GM21381 (cell line): ENCODE measurements around the gene CENPM.

Source experiments
- ATAC-seq: cut with Tn5 transposase; IDR thresholded peaks from one replicate; pipeline ENCODE4 v1.9.1; 2021; ENCODE audit warnings: mild to moderate bottlenecking, moderate library complexity; ENCODE audit not compliant: unreplicated experiment

The CENPM gene

DNA sequence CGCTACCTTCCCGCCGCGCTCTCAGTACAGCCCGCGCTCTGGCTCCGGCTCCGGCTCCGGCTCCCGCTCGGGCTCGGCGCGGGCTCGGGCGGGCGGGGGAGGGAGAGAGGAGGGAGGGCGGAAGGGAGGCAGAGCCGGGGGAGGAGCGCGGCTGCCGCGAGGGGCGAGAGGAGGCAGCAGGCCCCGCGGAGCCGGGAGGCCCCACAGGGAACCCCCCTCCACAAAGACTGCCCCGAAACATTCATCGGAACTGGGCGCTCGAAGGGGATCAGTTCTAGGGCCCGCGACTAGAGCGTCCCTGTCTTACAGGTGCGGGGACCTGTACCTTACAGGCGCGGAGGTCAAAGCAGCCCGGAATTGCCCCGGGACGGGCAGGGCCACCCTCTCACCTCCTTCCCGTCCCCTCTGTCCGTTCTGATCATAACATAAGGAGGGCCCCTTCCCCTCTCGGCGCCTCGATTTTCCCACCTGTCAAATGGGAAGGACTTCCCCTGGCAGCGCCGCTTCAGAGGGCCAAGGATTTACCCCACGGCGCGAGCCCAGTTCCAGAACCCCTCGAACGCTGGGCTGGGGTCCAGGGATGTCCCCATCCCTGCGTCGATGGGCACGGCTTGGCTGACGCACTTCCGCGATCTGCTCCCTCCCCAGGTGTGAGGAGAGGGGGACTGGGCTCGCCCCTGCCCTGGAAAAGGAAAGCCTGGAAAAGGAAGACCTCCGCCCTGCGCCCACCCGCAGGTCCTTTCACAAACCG lies 31.7 kb downstream of the CENPM start, which contains the start of gene SHISA8:
SHISA8 (minus strand) TSS at position 40 of the 751 bp plus-strand sequence. CDS start 407 bp downstream, outside the sequence.
- ATAC-seq: no peak

DNA sequence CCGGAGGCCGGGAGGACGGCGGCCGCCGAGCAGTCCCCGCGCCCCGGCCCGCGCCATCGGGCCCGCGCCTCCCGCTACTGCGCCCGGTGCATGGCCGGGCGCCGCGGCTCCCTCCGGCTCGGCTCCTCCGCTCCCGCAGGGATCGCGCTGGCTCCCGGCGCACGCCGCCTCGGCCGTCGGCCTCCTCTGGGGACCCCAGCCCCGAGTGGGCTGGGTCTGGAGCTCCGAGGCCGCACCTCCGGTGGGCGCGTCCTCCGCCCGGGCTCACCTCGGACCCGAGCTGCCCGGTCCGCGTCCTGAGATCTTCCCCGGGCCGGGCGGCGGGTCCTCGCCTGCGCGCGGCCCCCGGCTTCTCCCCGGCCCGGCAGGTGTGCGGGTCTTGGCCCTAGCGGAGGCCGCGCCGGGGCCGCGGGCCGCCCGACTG lies 32.3 kb downstream of the CENPM start:
- ATAC-seq: no peak

GRCh38 chr22:41913842-41914534 lies 33.0 kb downstream of the CENPM start:
- no peak for ATAC-seq

DNA sequence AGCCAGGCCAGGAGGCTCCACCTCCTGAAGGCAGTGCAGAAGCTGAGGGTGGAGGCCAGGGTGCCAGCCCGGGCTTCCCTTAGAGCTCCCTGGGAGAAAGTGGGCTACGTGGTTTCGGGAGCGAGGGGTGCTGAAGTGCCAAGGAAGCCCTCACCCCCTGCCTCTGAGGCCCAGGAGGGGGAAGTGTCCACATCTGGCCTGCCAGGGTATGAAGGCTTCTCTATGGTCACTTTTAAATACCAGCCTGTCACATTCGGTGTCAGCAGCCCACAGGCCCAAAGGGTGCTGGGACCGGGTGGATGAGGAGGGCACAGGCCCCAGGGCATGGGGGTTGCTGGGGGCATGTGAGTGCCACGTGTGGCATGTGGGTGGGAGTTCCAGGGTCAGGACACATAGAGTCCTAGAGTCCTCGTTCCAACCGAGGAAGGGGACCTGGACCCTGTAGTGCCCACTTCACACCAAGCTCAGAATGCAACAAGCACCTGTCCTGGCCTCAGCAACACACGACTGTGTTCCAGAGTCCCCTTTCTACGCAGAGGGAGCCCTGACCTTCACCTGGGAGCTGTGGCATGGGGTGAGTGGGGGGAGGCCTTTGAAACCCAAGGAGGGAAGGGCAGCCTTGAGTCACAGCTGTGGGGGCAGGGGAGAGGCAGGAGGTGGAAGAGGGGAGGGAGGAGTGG lies 33.8 kb downstream of the CENPM start:
- no peak for ATAC-seq

DNA sequence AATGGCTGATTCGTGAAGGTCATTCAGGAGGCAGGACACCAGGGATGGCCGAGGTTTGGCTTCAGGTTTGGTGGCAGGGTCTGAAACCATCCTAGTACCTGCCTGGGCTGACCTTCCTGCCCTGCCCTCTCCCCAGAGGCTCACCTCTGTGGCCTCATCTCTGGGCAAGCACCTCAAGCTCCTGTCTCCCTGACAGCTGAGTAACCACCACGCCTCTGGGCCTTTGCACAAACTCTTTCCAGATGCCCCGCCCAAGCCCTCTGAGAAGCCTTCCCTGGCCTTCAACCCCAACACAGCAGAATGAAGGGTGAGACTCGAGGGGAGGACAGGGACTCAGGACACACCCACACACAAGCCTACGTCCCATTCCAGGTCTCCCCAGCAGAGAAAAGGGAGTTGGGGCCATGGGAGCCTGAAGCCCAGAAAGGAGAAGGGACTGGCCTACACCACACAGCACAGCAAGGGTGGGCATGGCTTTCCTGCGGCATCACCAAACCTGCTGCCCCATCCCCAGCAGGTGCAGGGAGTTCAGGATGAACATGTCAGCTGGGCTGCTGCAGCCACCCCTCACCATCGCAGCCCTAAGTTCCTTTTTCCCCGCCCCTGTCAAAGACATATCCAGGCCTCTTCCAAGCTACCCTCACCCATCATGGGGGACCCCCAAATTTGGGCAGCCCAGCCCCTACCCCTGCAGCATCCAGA lies 34.5 kb downstream of the CENPM start:
- no peak for ATAC-seq

GRCh38 chr22:41911001-41911611 lies 35.8 kb downstream of the CENPM start:
- no peak for ATAC-seq

DNA sequence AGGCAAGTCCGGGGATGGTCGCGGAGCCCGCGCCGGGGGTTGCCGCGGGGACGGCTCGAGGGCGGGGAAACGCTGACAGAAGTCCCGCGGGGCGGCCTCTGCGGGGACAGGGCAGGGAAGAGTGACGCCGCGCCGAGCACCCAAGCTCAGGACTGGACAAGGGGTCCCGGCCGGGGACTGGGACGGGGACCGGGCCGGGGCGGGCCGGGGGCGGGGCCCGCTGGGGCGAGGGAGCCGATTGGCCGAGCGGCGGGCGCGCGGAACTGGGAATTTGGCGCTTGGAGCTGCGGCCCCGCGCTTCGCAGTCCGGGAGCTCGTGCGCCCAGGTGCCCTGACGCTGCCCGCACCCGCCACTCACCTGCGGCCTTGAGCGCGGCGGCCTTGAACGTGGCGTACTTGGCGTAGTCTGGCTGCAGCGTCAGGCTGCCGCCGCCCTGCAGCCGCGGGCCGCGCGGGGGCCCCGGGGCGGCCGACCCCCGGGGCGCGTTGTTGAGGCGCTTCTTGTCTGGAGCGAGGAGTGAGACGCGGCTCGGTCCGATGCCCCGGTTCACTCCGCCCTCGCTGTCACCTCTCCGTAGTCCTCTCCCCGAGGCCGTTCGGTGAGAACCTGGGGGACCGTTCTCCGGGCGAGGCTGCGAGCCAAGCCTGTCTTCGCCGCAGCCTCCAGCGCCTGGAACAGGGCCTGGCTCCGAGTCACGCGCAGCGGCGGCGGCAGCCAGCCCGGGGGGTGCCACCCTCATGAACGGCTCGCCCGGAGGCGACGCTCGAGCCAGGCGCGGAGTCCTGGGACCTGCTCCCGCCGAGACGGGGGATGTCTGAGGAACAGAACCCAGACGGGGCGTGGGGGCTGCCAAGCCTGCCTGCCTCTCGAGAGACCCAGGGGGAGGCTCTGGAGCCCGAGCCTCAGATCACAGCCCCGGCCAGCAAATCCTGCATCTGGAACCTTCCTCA lies 36.6 kb downstream of the CENPM start:
- ATAC-seq: no peak

DNA sequence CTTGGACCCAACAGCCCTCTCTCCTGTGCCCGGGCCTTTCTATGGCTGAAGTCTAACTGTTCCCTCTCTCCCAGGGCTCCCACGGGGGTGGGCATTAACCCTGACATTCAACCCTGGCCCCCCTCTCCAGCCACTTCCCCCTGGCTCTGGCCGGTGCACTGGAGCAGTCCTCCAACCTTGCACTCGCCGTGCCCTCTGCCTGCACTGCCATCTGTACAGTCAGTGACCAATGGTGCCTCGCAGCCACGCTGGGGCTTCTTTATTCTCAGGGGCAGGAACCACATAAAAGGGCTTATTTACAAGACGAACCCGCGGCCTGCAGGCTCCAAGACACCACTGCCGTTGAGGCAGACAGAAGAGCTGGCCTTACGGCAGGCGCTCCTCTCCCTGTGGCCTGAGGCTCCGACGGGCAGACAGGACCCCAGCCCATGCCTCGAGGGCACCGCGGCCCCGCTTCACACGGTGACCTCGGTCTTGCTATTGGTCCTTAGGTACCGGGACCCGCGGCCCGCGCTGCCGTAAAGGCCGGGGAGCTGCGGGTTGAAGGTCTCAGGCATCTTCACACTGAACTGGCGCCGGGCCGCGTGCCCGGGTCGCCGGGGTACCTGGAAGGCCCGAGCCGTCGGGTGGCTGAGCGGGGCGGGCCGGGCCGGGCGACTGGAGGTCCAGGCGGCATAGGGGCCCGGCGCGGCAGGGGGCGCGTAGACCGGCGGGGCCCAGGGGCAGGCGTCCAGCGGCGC lies 37.5 kb downstream of the CENPM start:
- ATAC-seq: no peak

- ATAC-seq: no peak
Measured at GRCh38 chr22:41908411-41909309, 38.3 kb downstream of the CENPM start.

DNA sequence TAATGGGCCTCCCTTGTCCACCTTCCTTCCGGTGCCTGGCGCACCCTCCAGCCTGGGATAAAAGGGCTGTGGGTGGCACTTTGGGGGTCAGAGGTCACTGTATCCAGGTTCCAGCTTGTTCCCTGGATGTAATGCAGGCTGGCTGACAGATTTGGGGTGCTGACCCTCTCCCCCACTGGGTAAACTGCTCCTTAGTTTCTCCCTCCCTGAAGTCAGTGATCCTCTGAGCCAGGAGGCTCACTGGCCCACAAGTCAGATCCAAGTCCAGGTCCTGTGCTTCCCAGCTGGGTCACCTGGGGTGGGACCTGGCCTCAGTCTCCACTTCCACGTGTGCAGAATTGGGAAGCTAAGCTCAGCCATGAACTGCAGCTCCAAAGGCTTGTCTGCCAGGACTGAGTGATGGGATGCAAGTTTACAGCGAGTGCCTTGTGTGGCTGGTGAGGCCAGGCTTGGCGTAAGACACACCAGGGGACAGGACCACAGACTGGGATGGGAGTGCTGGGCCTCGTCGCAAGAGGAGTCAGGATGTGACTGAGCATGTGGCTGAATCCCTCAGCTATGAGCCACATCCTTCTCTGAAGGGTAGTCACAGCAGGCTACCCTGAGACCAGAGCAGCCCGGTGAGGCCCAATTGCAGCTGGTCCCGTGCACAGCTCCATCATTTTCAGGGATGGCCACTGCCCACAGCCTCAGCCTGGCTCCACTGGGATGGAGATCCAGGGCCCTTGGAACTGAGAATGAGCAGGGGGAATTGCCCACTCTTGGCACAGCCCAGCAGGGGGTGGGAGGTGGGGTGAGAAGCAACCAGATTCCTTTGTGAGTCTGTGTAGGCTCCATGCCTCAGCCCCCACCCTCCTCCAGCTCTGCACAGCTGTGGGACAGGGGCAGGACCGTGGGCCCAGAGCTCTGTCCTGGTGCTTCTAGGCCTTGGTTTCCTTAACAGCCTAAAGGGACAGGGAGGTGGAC lies 39.2 kb downstream of the CENPM start:
- ATAC-seq: no peak

GRCh38 chr22:41906822-41907221 lies 40.1 kb downstream of the CENPM start:
- ATAC-seq: no peak

DNA sequence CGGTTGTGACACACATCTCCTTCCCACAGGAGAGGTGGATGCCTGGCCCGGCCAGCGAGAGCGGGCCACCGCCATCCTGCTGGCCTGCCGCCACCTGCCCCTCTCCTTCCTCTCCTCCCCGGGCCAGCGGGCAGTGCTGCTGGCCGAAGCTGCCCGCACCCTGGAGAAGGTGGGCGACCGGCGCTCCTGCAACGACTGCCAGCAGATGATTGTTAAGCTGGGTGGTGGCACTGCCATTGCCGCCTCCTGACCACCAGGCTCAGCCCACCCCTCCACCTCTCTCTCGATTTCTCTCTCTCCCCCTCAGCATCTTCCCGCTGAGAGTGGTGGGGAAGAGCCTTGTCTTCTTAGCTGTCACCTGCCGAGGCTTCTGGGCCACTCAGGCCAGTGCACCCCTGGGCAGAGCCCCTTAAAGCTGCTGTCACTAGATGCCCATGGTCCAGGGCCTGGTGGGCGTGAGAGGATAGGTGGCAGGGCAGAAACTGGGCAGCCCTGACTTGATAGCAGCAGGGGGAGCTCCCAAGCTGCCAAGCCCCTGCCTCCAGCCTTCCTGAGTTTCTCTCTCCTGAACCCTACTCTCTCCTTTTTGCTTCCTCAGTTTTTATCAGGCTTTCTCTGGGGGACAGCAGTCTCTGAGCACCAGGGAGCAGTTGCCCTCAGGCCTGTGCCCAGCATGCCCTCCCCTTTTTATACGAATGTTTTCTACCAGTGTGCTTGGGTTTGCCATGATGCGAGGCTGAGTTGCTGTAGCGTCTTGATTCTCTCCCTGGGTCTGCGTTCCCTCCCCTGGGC lies 41.3 kb downstream of the CENPM start:
- ATAC-seq: no peak

GRCh38 chr22:41904450-41905410 lies 42.2 kb downstream of the CENPM start:
- ATAC-seq: no peak

DNA sequence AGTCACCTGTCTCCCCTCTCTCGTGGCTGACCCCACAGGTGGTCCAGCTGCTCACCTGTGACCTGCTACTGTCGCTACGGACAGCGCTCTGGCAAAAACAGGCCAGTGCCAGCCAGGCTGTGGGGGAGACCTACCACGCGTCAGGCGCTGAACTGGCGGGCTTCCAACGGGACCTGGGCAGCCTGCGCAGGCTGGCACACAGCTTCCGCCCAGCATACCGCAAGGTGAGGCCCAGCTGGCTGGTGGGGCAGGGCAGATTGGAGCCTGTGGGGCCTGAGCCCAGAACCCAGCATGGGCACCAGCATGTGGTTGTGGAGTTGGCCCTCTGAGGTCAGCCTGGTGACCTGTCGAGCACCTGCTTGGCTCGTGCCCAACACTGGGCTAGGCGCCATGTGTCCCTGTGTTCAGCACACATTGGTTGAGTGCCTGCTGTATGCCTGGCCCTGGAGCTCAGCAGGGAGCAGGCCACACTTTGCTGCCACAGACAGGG lies 44.0 kb downstream of the CENPM start:
- no peak for ATAC-seq

- no peak for ATAC-seq
Measured at GRCh38 chr22:41902016-41902415, 44.9 kb downstream of the CENPM start.
